ENCODE data around the gene ZBTB22. TPM values are rescaled to one million over a fixed set of nuclear protein-coding genes. Genes with fewer than 3 reads are reported as not detected.

ZBTB22 gene
- total RNA-seq, 2 experiments from 2014 or later, result 10.6 to 11.8 TPM

GRCh38 chr6:33271468-33272274 is 45.9 kb downstream of the ZBTB22 start, which contains the start of the genes RPS18 and VPS52:
Gene RPS18 (plus strand): TSS chr6:33272075. CDS start chr6:33272120, 45 bp downstream.
Gene VPS52 (minus strand): TSS chr6:33271876. CDS start chr6:33271675, 201 bp downstream.
- peak within 1 kb of the TSS; percentile 88 for H3K4me3 Mint-ChIP-seq
- H3K27me3 Mint-ChIP-seq, result no peaks in the 10 kb centered on the region
- H3K9me3 Mint-ChIP-seq (ENCODE audit: low read depth), result no peaks in the 10 kb centered on the region
- DNase-seq (peak; percentile 96), ATAC-seq (peak; percentile 90)
- peaks cover 58% of the 10 kb centered on the region for H3K4me1 Mint-ChIP-seq
- peak within 1 kb of the TSS; percentile 98 for H3K27ac Mint-ChIP-seq
- peaks cover 61% of the 10 kb centered on the region for H3K36me3 Mint-ChIP-seq
- CTCF ChIA-PET, result interaction anchor here (0.6 to 4.6 kb wide), 13 partner anchors 16 to 300 kb away, joined by 3 to 33 read pairs (median 5); partner anchors contain the start of genes PFDN6, RGL2, WDR46 and ZBTB22

DNA sequence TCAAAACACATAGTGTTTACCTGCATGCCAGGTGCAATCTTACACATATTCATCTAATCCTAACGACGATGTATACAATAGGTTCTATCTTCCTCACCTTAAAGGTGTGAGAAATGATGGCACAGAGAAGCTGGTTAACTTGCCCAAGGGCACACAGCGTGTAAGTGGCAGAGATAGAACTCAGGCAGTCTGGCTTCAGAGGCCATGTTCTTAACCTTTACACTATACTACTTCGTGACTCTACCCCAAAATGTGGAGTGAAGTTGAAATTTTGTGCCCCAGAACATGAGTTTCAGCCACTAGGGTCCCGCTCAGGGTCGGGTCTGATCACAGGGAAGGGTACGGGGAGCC is 46.5 kb downstream of the ZBTB22 start:
- H3K4me1 Mint-ChIP-seq, result peaks cover 52% of the 10 kb centered on the region
- peak overlapping the region; percentile 88 for H3K4me3 Mint-ChIP-seq
- H3K27me3 Mint-ChIP-seq, result no peaks in the 10 kb centered on the region
- no peaks in the 10 kb centered on the region for H3K9me3 Mint-ChIP-seq (ENCODE audit: low read depth)
- CTCF ChIA-PET, result interaction anchor here (1.0 to 4.6 kb wide), 8 partner anchors 16 to 300 kb away, joined by 3 to 33 read pairs (median 7); partner anchors contain the start of genes PFDN6, RGL2, WDR46 and ZBTB22
- peaks cover 60% of the 10 kb centered on the region for H3K36me3 Mint-ChIP-seq
- no peak for DNase-seq
- H3K27ac Mint-ChIP-seq, result peak overlapping the region; percentile 98
- ATAC-seq, result no peak

Small RNAs within 50 kb of the gene (microRNA-seq; reads per million reads assigned to microRNA genes)
- gene MIR6834 (not detected), gene MIR6873 (not detected)

Other genes starting within 250 kb of the ZBTB22 start
- 100 to 1,000 TPM; 276 to 299 TPM for gene HLA-DPA1, start 244.1 kb downstream of the ZBTB22 start, total RNA-seq
- gene HLA-DPB1, start 241.8 kb downstream of the ZBTB22 start, total RNA-seq, result 100 to 1,000 TPM; 113 to 150 TPM
- gene COL11A2, start 125.3 kb downstream of the ZBTB22 start, total RNA-seq, result under 1 TPM; 0.77 to 0.79 TPM
- gene RXRB, start 117.1 kb downstream of the ZBTB22 start, total RNA-seq, result 10 to 100 TPM; 36.0 to 38.9 TPM
- 10 to 100 TPM; 50.1 to 63.9 TPM for gene SLC39A7, start 116.9 kb downstream of the ZBTB22 start, total RNA-seq
- 10 to 100 TPM; 18.6 to 20.9 TPM for gene HSD17B8, start 113.1 kb downstream of the ZBTB22 start, total RNA-seq
- 10 to 100 TPM; 32.6 to 37.8 TPM for gene RING1, start 109.2 kb downstream of the ZBTB22 start, total RNA-seq
- 10 to 100 TPM; 60.6 to 63.3 TPM for gene VPS52, start 45.9 kb downstream of the ZBTB22 start, total RNA-seq
- 1,000 to 10,000 TPM; 2,808 to 3,161 TPM for gene RPS18, start 45.7 kb downstream of the ZBTB22 start, total RNA-seq
- 10 to 100 TPM; 14.0 to 20.5 TPM for gene B3GALT4, start 40.6 kb downstream of the ZBTB22 start, total RNA-seq
- 10 to 100 TPM; 61.5 to 78.4 TPM for gene WDR46, start 28.5 kb downstream of the ZBTB22 start, total RNA-seq
- gene PFDN6, start 28.1 kb downstream of the ZBTB22 start, total RNA-seq, result 10 to 100 TPM; 67.8 to 90.3 TPM
- 10 to 100 TPM; 34.7 to 49.9 TPM for gene RGL2, start 18.8 kb downstream of the ZBTB22 start, total RNA-seq
- gene TAPBP, start 3.7 kb downstream of the ZBTB22 start, total RNA-seq, result 100 to 1,000 TPM; 207 to 235 TPM
- gene DAXX, start 5.2 kb upstream of the ZBTB22 start, total RNA-seq, result 100 to 1,000 TPM; 102 to 107 TPM
- gene KIFC1, start 74.1 kb upstream of the ZBTB22 start, total RNA-seq, result 100 to 1,000 TPM; 133 to 187 TPM
- gene PHF1, start 93.3 kb upstream of the ZBTB22 start, total RNA-seq, result 10 to 100 TPM; 26.1 to 36.0 TPM
- 100 to 1,000 TPM; 196 to 197 TPM for gene CUTA, start 100.4 kb upstream of the ZBTB22 start, total RNA-seq
- gene SYNGAP1, start 102.3 kb upstream of the ZBTB22 start, total RNA-seq, result 10 to 100 TPM; 24.1 to 39.8 TPM
- gene ZBTB9, start 136.8 kb upstream of the ZBTB22 start, total RNA-seq, result 1 to 10 TPM; 7.4 to 9.0 TPM

All from activated CD8-positive, alpha-beta memory T cell treated with anti-CD3 and anti-CD28 coated beads, Interleukin-2, amount 10 ng/mL, durations not matched to agents 7 days and 5 days (primary cell).